GM13976 (cell line): Measurements from ENCODE around the gene PRKAR2A.
"Not testable (repeated sequence)": the region's sequence is repeated elsewhere in the genome, so short reads cannot be mapped to it uniquely, and the experiment has no call there.

ENCODE experiments used
- DNase-seq: peaks from one replicate; pipeline ENCODE4 v3.0.0; 2012; ENCODE audit warnings: low spot score
- CTCF ChIP-seq: IDR thresholded peaks from 2 replicates; pipeline ENCODE4 v1.5.1; 2012; ENCODE audit warnings: borderline replicate concordance, mild to moderate bottlenecking; ENCODE audit not compliant: insufficient read depth; ENCODE audit errors: extremely low read depth, missing control alignments, control extremely low read depth
- in situ Hi-C: fragments of 300-500 bp; cut with MboI; formaldehyde crosslinking; loops from one replicate; pipeline ENCODE4 v1.12.0; 2022; ENCODE audit warnings: low sequenced_read_pairs, mixed read lengths, inconsistent platforms; ENCODE audit not compliant: unreplicated experiment

The PRKAR2A gene

GRCh38 chr3:48798998-48799397 lies 48.7 kb downstream of the PRKAR2A start:
- no peak for DNase-seq
- no peak for TF ChIP-seq CTCF
- in situ Hi-C loops = no loop called here

DNA sequence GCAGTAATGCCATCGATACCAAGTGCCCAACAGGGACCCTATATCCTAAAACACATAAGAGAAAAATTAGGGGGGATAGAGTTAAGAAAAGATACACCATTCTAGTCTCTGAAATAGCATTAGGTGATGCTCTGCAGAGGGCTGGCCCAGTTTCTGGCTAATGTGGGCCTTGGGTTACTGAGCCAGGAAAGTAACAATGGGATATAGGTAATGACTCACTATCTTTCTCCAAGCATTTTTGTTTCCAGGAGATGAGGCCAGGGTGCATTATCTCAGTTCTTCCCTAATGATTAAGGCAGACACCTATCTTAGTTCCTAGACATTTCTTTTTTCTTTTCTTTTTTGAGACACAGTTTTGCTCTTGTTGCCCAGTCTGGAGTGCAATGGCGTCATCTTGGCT lies 50.0 kb downstream of the PRKAR2A start:
- DNase-seq = no peak

GRCh38 chr3:48795997-48796732 lies 51.5 kb downstream of the PRKAR2A start:
- DNase-seq = no peak
- in situ Hi-C loops = no loop called here
- TF ChIP-seq CTCF = no peak

More for the DNA sequence above, 50.0 kb downstream of the PRKAR2A start:
- in situ Hi-C loops = no loop called here
- TF ChIP-seq CTCF = no peak

- in situ Hi-C loops, DNase-seq: not testable (repeated sequence)
Measured at GRCh38 chr3:48793484-48793883, 54.2 kb downstream of the PRKAR2A start.

- in situ Hi-C loops = no loop called here
- TF ChIP-seq CTCF = no peak
- no peak for DNase-seq
Measured at GRCh38 chr3:48789665-48790064, 58.0 kb downstream of the PRKAR2A start.

DNA sequence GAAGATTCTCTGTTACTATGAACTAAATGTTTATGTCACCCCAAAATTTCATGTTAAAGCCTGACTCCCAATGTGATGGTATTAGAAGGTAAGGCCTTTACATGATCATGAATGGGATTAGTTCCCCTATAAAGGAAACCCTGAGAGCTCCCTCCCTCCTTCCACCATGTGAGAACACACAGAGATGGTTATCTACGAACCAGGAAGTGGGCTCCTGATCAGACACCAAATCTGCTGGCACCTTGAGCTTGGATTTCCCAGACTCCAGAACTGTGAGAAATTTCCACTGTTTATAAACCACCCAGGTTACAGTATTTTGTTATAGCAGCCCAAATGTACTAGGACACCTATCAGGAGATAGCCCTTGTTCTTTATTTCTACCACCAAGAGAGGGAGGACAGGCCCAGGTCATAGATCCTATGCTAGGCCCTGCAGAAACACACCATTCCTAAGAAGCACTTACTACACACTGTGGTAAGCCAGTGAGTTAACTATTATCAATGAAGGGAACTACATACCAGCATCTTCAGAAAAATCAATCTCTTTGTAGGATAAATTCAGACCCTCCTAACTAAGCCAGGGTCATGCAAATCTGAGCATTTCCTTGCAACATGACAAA lies 59.0 kb downstream of the PRKAR2A start:
- in situ Hi-C loops = no loop called here

More for the DNA sequence above, 59.0 kb downstream of the PRKAR2A start:
- no peak for TF ChIP-seq CTCF
- DNase-seq = no peak
